GM18517 (cell line): ENCODE results near the gene LUZP4.
"Not testable (repeated sequence)": the region's sequence is repeated elsewhere in the genome, so short reads cannot be mapped to it uniquely, and the experiment has no call there.

Experiments
- ATAC-seq: cut with Tn5 transposase; IDR thresholded peaks from one replicate; pipeline ENCODE4 v1.9.1; 2021; ENCODE audit warnings: mild to moderate bottlenecking, moderate library complexity; ENCODE audit not compliant: unreplicated experiment

The LUZP4 gene

GRCh38 chrX:115333446-115333845 lies 43.9 kb downstream of the LUZP4 start:
- no peak for ATAC-seq

GRCh38 chrX:115337491-115338144 lies 48.1 kb downstream of the LUZP4 start:
- no peak for ATAC-seq

- ATAC-seq, result no peak
Measured at GRCh38 chrX:115339441-115340025, 50.0 kb downstream of the LUZP4 start.

DNA sequence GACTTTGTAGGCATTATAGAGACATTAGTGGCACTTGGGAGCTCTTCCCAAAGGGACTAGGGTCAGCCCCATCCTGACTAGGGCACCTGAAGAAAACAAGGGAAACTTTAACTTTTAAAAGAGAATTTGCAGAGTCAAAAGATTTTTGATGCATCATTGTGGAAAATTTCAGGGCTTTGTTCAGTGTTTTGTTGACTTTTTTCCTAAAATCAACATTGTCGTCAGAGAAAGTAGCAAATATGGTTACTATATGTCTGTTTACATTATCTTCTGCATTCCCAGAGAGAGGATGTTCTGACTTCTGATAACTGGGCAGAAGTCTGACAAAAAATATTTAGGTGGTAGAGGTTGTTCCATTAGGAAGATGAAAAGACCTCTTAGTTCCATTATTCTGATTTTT lies 51.9 kb downstream of the LUZP4 start:
- ATAC-seq, result no peak

DNA sequence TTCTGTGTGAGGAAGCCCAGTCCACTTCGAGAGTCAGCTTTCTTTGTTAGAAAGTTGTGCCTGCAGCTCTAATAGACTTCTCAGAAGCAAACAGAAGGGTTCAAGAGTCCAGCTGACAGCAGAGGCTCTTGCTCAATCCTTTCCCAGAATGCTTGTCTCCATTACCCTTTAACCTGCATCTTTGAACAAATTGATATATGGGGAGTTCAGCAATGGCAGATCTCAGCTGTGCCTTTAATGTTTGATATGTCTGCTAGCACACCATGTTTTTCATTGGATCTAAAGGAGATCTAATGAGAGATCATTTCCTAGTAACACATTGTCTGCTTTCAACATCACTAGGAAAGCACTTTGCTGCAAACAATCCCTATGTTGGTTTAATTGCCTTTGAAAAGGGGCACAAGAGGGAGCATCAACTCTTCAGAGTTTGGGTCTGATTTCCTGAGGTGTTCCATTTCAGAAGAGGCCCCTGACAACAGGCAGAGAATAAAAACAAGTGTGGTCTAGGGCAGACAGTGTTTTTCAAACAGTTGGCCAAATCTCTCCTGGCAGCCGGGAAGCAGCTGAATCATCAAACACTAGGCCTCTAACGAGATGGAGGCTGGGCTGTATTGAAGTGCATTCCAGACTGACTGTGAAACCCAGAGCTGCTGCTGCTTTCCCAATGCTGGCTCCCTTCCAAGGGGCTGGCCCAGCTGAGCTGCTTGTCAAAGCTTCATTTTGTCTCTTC lies 55.5 kb downstream of the LUZP4 start:
- no peak for ATAC-seq

- ATAC-seq, result no peak
Measured at GRCh38 chrX:115345615-115346014, 56.1 kb downstream of the LUZP4 start.

DNA sequence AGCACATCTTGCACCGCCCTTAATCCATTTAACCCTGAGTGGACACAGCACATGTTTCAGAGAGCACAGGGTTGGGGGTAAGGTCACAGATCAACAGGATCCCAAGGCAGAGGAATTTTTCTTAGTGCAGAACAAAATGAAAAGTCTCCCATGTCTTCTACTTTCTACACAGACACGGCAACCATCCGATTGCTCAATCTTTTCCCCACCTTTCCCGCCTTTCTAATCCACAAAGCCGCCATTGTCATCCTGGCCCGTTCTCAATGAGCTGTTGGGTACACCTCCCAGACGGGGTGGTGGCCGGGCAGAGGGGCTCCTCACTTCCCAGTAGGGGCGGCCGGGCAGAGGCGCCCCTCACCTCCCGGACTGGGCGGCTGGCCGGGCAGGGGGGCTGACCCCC lies 57.2 kb downstream of the LUZP4 start:
- not testable (repeated sequence) for ATAC-seq

GRCh38 chrX:115348446-115349225 lies 59.1 kb downstream of the LUZP4 start:
- ATAC-seq, result no peak

DNA sequence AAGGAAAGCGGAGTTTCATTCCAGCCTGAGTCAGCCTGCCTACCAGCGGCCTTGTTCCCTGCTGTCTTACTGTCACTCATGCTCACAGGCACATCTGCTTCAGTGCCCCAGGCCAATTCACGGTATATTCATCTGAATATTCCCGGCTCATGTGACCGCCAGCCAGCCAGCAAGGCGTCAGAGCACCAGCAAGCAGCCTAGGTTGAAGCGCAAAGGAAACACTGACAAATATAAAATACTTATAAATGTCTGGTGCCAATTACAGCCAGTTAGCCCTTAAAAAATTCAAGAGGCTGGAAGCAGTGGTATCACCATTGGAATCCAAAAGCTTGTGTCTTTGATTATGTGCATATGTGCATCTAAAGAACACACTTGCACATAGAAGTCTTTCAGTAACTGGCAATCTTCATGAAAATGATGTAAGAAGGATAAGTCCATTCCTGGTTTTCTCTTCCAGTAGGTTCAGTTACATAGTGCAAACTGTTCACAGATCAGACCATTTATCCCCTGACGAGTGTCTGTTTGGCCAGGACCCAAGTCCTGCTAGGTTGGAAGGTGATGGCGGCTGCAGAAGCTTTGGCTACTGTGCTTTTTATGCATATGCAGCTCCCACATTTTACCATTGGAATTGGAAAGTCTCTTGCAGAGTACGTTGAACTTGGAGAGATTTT lies 61.3 kb downstream of the LUZP4 start:
- ATAC-seq, result no peak

- no peak for ATAC-seq
Measured at GRCh38 chrX:115356369-115356768, 66.9 kb downstream of the LUZP4 start.
